HepG2 (cell line): Measurements from ENCODE around the gene FOXK2. TPM values are rescaled to one million over a fixed set of nuclear protein-coding genes. Genes with fewer than 3 reads are reported as not detected.
A peak's percentile ranks its signal among the peaks of the same experiment; 100 is the strongest.

ENCODE experiments used
- ELF3 ChIP-seq: IDR thresholded peaks from 2 replicates; pipeline ENCODE4 v1.6.1; 2016; ENCODE audit warnings: missing genetic modification reagents, missing compliant biosample characterization
- FIP1L1 ChIP-seq: fragments of 200-400 bp; formaldehyde crosslinking; IDR thresholded peaks from 2 replicates; pipeline ENCODE4 v1.6.1; 2018; ENCODE audit warnings: low read depth, mild to moderate bottlenecking, low read length, moderate library complexity, borderline replicate concordance; ENCODE audit not compliant: insufficient read depth
- FOXC1 ChIP-seq: sonication (generic); formaldehyde crosslinking; IDR thresholded peaks from 2 replicates; pipeline ENCODE4 v1.8.0; 2022; ENCODE audit warnings: mild to moderate bottlenecking, missing genetic modification reagents, borderline replicate concordance
- FOXP4 ChIP-seq: sonication (generic); formaldehyde crosslinking; IDR thresholded peaks from 2 replicates; pipeline ENCODE4 v1.4.0; 2020; ENCODE audit warnings: missing genetic modification reagents
- HIC2 ChIP-seq: sonication (generic); formaldehyde crosslinking; IDR thresholded peaks from 2 replicates; pipeline ENCODE4 v1.9.0; 2022; ENCODE audit warnings: low read depth, missing genetic modification reagents
- HIVEP1 ChIP-seq: sonication (generic); formaldehyde crosslinking; IDR thresholded peaks from 2 replicates; pipeline ENCODE4 v1.4.0; 2020; ENCODE audit warnings: mild to moderate bottlenecking, missing genetic modification reagents
- HMG20B ChIP-seq: conservative IDR thresholded peaks from 2 replicates; pipeline ENCODE4 v1.6.1; 2016; ENCODE audit warnings: missing genetic modification reagents, missing compliant biosample characterization
- KMT2A ChIP-seq: sonication (generic); formaldehyde crosslinking; IDR thresholded peaks from 2 replicates; pipeline ENCODE4 v1.4.0; 2020; ENCODE audit warnings: missing genetic modification reagents
- PAXIP1 ChIP-seq: sonication (generic); formaldehyde crosslinking; conservative IDR thresholded peaks from 2 replicates; pipeline ENCODE4 v1.4.0; 2020; ENCODE audit warnings: mild to moderate bottlenecking, missing genetic modification reagents, moderate library complexity
- POLR2A ChIP-seq, 2 experiments: IDR thresholded peaks; 2 replicates each; pipeline ENCODE4 v1.6.1; 2011; ENCODE audit warnings: low read depth in 2 of 2, low read length in 2 of 2, mild to moderate bottlenecking in 1 of 2, moderate library complexity in 1 of 2; ENCODE audit not compliant: insufficient read depth in 1 of 2
- TGIF2 ChIP-seq: IDR thresholded peaks from 2 replicates; pipeline ENCODE4 v1.6.1; 2016; ENCODE audit warnings: control low read depth, missing compliant biosample characterization
- WIZ ChIP-seq: sonication (generic); formaldehyde crosslinking; IDR thresholded peaks from 2 replicates; pipeline ENCODE4 v1.5.1; 2020; ENCODE audit warnings: mild to moderate bottlenecking, missing genetic modification reagents
- ZFY ChIP-seq: sonication (generic); formaldehyde crosslinking; IDR thresholded peaks from 2 replicates; pipeline ENCODE4 v1.4.0; 2020; ENCODE audit warnings: missing genetic modification reagents
- ZMAT3 ChIP-seq: sonication (generic); formaldehyde crosslinking; conservative IDR thresholded peaks from 2 replicates; pipeline ENCODE4 v1.7.0; 2021; ENCODE audit warnings: missing genetic modification reagents
- ZNF614 ChIP-seq: IDR thresholded peaks from 2 replicates; pipeline ENCODE4 v1.6.1; 2018; ENCODE audit warnings: missing biosample characterization, missing genetic modification reagents, inconsistent platforms, borderline replicate concordance
- ZNF687 ChIP-seq: sonication (generic); formaldehyde crosslinking; IDR thresholded peaks from 2 replicates; pipeline ENCODE4 v1.5.1; 2020; ENCODE audit warnings: mild to moderate bottlenecking, missing genetic modification reagents, moderate library complexity
- ZNF883 ChIP-seq: sonication (generic); formaldehyde crosslinking; IDR thresholded peaks from 2 replicates; pipeline ENCODE4 v1.5.1; 2020; ENCODE audit warnings: mild to moderate bottlenecking, missing genetic modification reagents; ENCODE audit errors: not compliant biosample characterization
- polyA plus RNA-seq, 8 experiments: library from polyadenylated mRNA; depleted of rRNA in 3 of 8; stranded (reverse) in 7 of 8; unstranded in 1 of 8; fragments of >200 nt; fragmentation: Illumina TruSeq in 4 of 8; extraction: Trizol in 4 of 8; gene quantifications; 2 replicates each; pipeline versions ENCODE4 v1.2.1 to v1.2.3, GENCODE V29; 2011 to 2016; ENCODE audit warnings: low read depth in 4 of 8, missing spikeins in 1 of 8, mixed read lengths in 1 of 8; ENCODE audit not compliant: insufficient read depth in 1 of 8
- total RNA-seq, 5 experiments: library from RNA; depleted of rRNA; stranded (reverse); fragments of >200 nt; fragmentation: Illumina TruSeq; extraction: Trizol; gene quantifications; 2 replicates each; pipeline ENCODE4 v1.2.3, GENCODE V29; 2016; ENCODE audit warnings: low read depth in 1 of 5

Gene FOXK2
- total and polyA plus RNA-seq, 2 of the 13 experiments (the other 11 are each of a cell fraction or from before 2014, with no cell fraction given), result 67.1 to 67.2 TPM

- peak; percentile 76 for TF ChIP-seq FOXP4 (CRISPR knock-in tag)
- TF ChIP-seq ZFY (CRISPR knock-in tag), result peak; percentile 22; the same call in 1 of the 2 replicates
- no peak for TF ChIP-seq FIP1L1
- TF ChIP-seq HMG20B, result no peak
- 0 out of 2 replicates have a peak, but pooled peaks have one; percentile 31 for TF ChIP-seq HIVEP1 (CRISPR knock-in tag)
- peak; percentile 74 for TF ChIP-seq ZNF687 (CRISPR knock-in tag)
- peak; percentile 28 for TF ChIP-seq ZNF883 (CRISPR knock-in tag)
- TF ChIP-seq ZNF614, result 0 out of 2 replicates have a peak, but pooled peaks have one; percentile 24
- 0 out of 2 replicates have a peak, but pooled peaks have one; percentile 37 for TF ChIP-seq ELF3 (CRISPR knock-in tag)
- TF ChIP-seq TGIF2 (CRISPR knock-in tag), result no peak
- no peak for TF ChIP-seq ZMAT3 (CRISPR knock-in tag)
- TF ChIP-seq POLR2A (IDR thresholded peaks at IDR 0.05; ENCODE audit: insufficient read depth in 1 of 2, low read depth in 2 of 2, low read length in 2 of 2), result 0 out of 4 replicates have a peak, but pooled peaks of 1 of the 2 experiments have one; percentile 18
- TF ChIP-seq HIC2 (CRISPR knock-in tag), result peak; percentile 92
- TF ChIP-seq WIZ, result no peak
- TF ChIP-seq KMT2A, result no peak
- TF ChIP-seq PAXIP1, result peak; percentile 59
- TF ChIP-seq FOXC1 (CRISPR knock-in tag), result 0 out of 2 replicates have a peak, but pooled peaks have one; percentile 7
These were observed 46.8 kb downstream of the FOXK2 start (continued) for GRCh38 chr17:82566129-82566960.
